Osteoblast (primary cell): ENCODE measurements around the gene GNAQ. TPM values are rescaled to one million over a fixed set of nuclear protein-coding genes. Genes with fewer than 3 reads are reported as not detected.

Experiments
- DNase-seq: peaks from one replicate; pipeline ENCODE4 v3.0.0; 2011; ENCODE audit warnings: low spot score, mixed read lengths; ENCODE audit not compliant: insufficient read length; ENCODE audit errors: missing footprints
- H2AFZ ChIP-seq: 2 replicates; pipeline ENCODE4 v1.6.0; 2011; ENCODE audit warnings: mild to moderate bottlenecking, low read length
- H3K27ac ChIP-seq: 2 replicates; pipeline ENCODE4 v1.5.1; 2011; ENCODE audit warnings: mild to moderate bottlenecking, low read depth, low read length, moderate library complexity
- H3K27me3 ChIP-seq: 2 replicates; pipeline ENCODE4 v1.6.0; 2012; ENCODE audit warnings: mild to moderate bottlenecking, control low read depth, inconsistent platforms, low read length, moderate library complexity; ENCODE audit not compliant: insufficient read depth
- H3K36me3 ChIP-seq: 2 replicates; pipeline ENCODE4 v1.5.1; 2011; ENCODE audit warnings: mild to moderate bottlenecking, low read length, control low read depth, moderate library complexity; ENCODE audit not compliant: insufficient read depth
- H3K4me1 ChIP-seq: 2 replicates; pipeline ENCODE4 v1.5.1; 2011; ENCODE audit warnings: mild to moderate bottlenecking, low read length, control low read depth, moderate library complexity; ENCODE audit not compliant: insufficient read depth
- H3K4me2 ChIP-seq: 2 replicates; pipeline ENCODE4 v1.6.0; 2011; ENCODE audit warnings: mild to moderate bottlenecking, low read length; ENCODE audit not compliant: insufficient read depth
- H3K4me3 ChIP-seq: fragments of 200-600 bp; sonication (generic); 3 replicates; pipeline ENCODE4 v1.5.1; 2012; ENCODE audit warnings: mild to moderate bottlenecking, low read length, inconsistent platforms; ENCODE audit not compliant: insufficient read depth
- H3K79me2 ChIP-seq: 2 replicates; pipeline ENCODE4 v1.6.0; 2012; ENCODE audit warnings: mild to moderate bottlenecking, low read length, control low read depth, inconsistent platforms; ENCODE audit not compliant: insufficient read depth
- H3K9me3 ChIP-seq: 2 replicates; pipeline ENCODE4 v1.5.1; 2011; ENCODE audit warnings: low read depth, low read length, control low read depth
- H4K20me1 ChIP-seq: 2 replicates; pipeline ENCODE4 v1.6.0; 2012; ENCODE audit warnings: mild to moderate bottlenecking, low read length, control low read depth; ENCODE audit not compliant: insufficient read depth
- total RNA-seq: library from RNA; depleted of rRNA; stranded (reverse); fragments of >200 nt; gene quantifications from 2 replicates; pipeline ENCODE4 v1.2.3, GENCODE V29; 2012
- TF ChIP-seq, protein P1 (sequence below): IDR thresholded peaks from 2 replicates; pipeline ENCODE4 v1.5.1; 2011; ENCODE audit warnings: mild to moderate bottlenecking, low read depth, low read length, moderate library complexity; ENCODE audit errors: extremely low read depth

GNAQ gene
- total RNA-seq, 1 donor = 64.8 TPM

DNA sequence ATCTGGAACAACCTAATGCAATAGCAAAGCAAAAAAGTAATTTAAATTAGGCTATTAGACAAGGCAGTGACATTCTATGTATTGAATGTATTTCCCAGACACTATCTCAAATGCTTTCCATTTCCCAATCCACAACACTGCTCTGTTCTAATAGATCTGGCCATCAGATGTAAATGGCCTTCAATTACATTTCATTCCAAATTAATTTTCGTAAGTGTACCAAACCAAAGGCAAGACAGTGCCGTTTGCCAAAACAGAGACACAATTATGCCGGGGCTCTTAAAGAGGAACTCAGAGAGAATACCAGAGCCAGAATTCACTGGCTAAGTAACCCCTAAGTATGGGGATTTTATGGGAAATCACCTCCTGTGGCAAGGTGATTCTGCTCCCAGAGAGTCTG is 63.1 kb downstream of the GNAQ start:
- H3K79me2 ChIP-seq = peaks cover 96% of the 10 kb centered on the region
- TF ChIP-seq, protein P1, sequence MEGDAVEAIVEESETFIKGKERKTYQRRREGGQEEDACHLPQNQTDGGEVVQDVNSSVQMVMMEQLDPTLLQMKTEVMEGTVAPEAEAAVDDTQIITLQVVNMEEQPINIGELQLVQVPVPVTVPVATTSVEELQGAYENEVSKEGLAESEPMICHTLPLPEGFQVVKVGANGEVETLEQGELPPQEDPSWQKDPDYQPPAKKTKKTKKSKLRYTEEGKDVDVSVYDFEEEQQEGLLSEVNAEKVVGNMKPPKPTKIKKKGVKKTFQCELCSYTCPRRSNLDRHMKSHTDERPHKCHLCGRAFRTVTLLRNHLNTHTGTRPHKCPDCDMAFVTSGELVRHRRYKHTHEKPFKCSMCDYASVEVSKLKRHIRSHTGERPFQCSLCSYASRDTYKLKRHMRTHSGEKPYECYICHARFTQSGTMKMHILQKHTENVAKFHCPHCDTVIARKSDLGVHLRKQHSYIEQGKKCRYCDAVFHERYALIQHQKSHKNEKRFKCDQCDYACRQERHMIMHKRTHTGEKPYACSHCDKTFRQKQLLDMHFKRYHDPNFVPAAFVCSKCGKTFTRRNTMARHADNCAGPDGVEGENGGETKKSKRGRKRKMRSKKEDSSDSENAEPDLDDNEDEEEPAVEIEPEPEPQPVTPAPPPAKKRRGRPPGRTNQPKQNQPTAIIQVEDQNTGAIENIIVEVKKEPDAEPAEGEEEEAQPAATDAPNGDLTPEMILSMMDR = no peak

DNA sequence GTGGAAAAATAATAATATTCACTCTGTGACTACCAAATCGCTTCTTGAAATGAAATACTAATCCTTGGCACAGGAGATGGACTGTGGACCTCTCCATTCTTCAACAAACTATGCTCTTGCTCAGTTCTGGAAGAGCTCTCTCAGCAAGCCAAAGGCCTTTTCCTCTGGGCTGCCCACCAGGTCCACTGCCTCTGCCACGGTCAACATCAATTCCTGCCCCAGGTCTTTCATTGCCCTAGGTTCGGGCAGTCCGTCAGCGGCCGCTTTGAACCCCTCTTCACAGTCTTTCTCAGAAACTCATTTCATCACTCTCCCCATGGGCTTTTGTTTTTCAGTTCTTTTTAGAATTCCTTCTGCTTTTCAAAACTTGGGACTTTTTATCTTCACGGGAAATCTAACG is 64.9 kb downstream of the GNAQ start:
- TF ChIP-seq, protein P1 = no peak
- peaks cover 9% of the 10 kb centered on the region for H4K20me1 ChIP-seq

More for the DNA sequence above, 63.1 kb downstream of the GNAQ start:
- Histone ChIP-seq H3K4me2 (no peak overlapping the region), H2AFZ (no peak overlapping the region), H3K4me3 (no peak overlapping the region), H3K27ac (no peak overlapping the region), H3K36me3 (no peaks in the 10 kb centered on the region), H3K4me1 (no peaks in the 10 kb centered on the region), H3K9me3 (no peaks in the 10 kb centered on the region), H4K20me1 (peaks cover 9% of the 10 kb centered on the region), H3K27me3 (no peaks in the 10 kb centered on the region)
- DNase-seq = no peak

DNA sequence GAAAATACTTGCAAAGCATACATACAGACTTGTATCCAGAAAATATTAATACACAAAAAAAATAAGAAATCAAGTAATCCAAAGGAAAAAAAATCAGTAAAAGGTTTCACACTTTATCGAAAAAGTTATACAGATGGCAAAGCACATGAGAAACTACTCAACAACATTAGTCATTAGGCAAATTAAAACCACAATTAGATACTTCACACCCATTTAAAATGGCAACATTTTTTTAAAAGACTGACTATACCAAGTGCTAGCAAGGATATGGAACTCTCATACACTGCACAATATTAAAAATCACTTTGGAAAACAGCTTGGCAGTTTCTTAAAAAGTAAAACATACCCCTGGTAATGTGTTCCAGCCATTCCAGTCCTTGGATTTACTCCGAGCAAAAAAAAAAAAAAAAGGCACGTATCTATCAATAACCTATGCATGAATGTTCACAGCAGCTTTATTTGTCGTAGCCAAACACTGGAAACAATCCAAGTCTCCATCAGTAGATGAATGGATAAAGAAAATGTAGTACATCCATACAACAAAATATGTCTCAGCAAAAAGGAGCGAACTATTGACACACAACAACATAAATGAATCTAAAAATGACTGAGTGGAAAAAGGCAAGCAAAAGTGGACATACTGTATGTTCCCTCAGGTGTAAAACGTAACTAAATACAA is 66.0 kb downstream of the GNAQ start:
- Histone ChIP-seq H3K79me2 (peaks cover 94% of the 10 kb centered on the region), H3K27ac (no peak overlapping the region), H3K27me3 (no peaks in the 10 kb centered on the region), H3K4me3 (no peak overlapping the region), H2AFZ (no peak overlapping the region), H3K4me1 (peaks cover 17% of the 10 kb centered on the region), H3K36me3 (no peaks in the 10 kb centered on the region), H4K20me1 (peaks cover 9% of the 10 kb centered on the region), H3K9me3 (no peaks in the 10 kb centered on the region), H3K4me2 (no peak overlapping the region)
- TF ChIP-seq, protein P1 = no peak
- DNase-seq = no peak

More for the DNA sequence above, 64.9 kb downstream of the GNAQ start:
- Histone ChIP-seq H3K27ac (no peak overlapping the region), H3K79me2 (peaks cover 97% of the 10 kb centered on the region), H3K4me3 (no peak overlapping the region), H3K4me1 (peaks cover 7% of the 10 kb centered on the region), H3K4me2 (no peak overlapping the region), H3K9me3 (no peaks in the 10 kb centered on the region), H3K27me3 (no peaks in the 10 kb centered on the region), H3K36me3 (no peaks in the 10 kb centered on the region), H2AFZ (no peak overlapping the region)
- no peak for DNase-seq

DNA sequence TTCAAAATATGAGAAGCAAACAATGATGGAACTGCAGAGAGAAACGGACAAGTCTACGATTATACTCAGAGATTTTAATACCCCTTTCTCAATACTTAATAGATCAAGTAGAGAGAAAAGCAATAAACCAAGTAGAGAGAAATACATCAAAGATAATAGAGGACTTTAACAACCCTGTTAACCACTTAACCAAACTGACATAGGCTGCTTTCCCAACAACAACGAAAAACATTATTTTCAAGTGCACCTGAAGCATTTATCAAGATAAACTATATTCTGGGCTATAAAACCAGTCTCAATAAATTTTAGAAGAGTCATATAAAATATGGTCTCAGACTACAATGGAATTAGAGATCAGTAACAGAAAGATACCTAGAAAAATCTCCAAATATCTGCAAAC is 67.4 kb downstream of the GNAQ start:
- TF ChIP-seq, protein P1 = no peak
- peaks cover 8% of the 10 kb centered on the region for H4K20me1 ChIP-seq
- no peaks in the 10 kb centered on the region for H3K9me3 ChIP-seq
- H3K27me3 ChIP-seq = no peaks in the 10 kb centered on the region
- no peak overlapping the region for H2AFZ ChIP-seq
- DNase-seq = no peak
- H3K4me3 ChIP-seq = no peak overlapping the region
- no peaks in the 10 kb centered on the region for H3K36me3 ChIP-seq
- peaks cover 23% of the 10 kb centered on the region for H3K4me1 ChIP-seq
- H3K79me2 ChIP-seq = peaks cover 91% of the 10 kb centered on the region
- H3K4me2 ChIP-seq = no peak overlapping the region
- no peak overlapping the region for H3K27ac ChIP-seq
